HS-27A (cell line): Measurements from ENCODE around the gene GLCE.
A peak's percentile ranks its signal among the peaks of the same experiment; 100 is the strongest.
"Not testable (repeated sequence)": the region's sequence is repeated elsewhere in the genome, so short reads cannot be mapped to it uniquely, and the experiment has no call there.

ENCODE experiments used
- DNase-seq: peaks from one replicate; pipeline ENCODE4 v3.0.0-alpha.2; 2012; ENCODE audit warnings: low read depth, missing footprints

The GLCE gene

DNA sequence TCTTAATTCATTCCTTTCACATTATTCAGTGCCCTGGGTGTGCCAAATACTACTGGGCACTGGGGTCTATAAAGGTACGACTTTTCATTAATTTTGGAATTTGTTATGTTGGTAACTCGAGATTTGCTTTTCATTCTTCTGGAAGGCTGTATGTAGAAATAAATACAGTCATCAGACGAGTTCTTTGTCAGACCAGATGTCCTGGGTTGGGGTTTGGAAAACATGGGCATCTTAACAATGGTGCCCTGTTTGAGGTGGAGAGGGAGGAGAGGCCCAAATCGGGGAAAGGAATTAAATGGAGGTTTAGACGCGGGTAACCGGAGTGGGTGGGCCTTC, 662 bp upstream of the GLCE start:
- no peak for DNase-seq

DNA sequence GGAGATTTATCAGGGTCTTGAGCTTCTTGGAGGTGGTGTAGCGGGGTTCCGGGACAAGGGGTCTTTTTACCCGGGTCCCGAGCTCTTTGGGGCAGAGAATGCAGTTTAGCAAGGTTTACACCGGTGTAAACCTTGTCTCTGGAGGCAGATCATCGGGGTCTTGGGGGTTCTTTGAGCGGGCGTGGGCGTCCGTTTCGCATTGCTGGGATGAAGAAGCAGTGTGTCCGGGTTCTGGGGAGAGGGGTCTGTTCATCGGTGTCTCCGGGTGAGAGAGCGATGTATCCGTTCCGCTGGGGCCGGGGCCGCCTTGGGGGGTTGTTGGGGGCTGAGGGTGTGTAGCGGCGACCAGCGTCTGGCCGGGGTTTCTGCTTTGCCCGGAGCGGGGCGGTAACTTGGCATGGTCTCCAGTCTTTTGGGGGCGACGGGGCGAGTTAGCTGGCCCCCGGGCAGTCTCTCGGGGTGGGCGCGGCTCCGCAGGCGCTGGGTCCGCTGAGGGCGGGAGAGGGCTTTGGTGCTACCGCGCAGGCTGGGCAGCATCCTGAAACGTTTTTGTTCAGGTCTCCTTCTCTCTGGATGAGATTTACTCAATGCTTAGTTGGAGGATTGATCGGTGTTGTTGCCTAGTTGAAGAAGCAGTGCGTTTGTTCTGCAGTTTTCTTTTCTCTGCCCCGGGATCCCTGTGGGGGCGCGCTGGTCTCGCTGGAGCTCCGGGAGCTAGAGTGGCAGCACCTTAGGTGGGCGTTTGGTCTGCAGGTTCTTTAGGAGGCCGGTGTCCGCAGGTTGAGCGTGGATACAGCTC, 843 bp downstream of the GLCE start:
- DNase-seq = no peak

DNA sequence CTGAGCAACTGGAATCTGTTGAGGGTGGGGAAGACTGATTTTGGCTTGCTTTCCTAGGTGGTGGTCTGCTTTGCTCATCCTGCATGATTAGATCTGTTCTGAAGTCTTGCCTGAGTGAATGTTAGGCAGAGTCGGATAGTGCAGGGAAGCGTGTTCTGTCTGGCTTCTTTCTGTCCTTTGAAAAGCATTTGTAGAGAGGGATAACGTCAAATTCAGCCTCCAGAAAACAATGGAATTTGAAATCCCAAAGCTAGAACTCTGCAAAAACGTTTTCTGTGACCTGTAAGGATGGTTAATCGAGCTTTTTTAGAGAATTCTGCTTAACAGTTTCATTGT, 1.4 kb downstream of the GLCE start:
- no peak for DNase-seq

DNA sequence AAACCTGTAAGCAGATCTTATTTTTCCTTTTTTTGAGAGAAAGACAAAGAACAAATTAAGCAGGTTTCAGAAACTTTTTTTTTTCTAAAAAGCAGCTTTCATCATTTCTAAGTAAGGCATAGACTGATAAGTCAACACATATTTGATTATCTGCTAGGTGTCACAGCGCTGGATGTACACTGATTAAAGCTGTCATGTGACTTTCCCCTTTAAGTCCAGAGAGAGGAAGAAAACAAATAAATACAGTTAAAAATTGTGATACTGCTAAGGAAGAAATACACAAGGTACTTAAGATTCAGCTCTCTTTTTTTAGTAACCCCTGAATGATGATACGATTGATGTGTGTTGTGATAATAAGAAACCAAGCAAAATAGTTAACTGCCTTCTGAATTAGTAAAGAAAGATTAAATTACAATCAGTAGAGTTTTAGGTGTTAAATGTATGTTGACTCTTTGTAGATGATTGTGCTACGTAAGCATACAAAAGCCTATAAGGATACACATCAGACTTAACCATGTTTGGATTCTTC, 2.8 kb downstream of the GLCE start:
- DNase-seq = no peak

DNA sequence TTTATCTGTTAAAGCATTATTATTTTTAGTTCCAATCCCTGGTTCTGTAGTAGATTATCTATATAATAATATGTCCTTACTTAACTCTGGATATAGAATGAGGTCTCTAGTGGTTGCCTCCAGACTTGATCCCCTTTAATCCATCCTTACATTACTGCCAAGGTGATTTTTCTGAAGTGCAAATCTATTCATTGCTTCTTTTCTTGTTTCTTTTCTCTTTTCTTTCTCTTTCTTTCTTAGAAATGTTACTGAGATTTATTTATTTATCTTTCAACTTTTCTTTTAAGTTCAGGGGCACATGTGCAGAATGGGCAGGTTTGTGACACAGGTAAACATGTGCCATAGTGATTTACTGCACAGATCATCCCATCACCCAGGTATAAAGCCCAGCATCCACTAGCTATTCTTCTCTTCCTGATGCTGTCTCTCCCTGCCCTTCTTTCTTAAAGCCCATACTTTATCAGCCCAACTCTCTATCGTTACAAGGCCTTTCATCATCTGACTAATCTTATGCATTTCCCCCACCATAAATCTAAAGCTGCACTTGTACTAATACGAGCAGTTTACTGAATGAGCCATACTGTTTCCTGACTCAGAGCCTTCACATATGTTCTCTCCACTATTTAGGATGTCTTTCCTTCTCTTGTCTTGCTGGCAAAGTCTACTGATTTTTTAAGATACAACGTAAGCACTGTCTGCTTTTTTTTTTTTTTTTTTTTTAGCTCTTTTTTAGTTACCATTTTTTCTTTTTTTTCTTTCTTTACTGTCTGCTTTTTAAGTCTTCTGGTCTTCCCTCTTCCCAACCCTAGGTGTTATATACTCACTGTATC, 4.6 kb downstream of the GLCE start:
- no peak for DNase-seq

DNA sequence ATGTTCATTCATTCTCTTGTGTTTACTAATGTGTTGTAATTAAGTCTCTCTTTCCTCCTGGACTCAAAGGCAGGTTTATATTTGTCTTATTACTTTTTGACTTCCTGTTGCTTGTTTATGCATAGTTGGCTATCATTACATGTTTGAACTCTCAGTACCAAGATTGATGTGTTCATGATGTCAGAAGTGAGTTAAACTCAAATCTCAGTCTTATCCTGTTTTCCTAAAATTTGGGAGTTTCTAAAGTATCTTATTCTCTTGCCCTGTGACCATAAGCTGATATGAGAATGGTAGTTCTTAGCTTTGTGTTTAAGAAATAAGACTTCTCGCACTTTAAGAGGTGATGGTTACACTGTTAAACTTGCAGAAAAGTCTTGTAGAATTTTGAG, 5.2 kb downstream of the GLCE start:
- no peak for DNase-seq

DNA sequence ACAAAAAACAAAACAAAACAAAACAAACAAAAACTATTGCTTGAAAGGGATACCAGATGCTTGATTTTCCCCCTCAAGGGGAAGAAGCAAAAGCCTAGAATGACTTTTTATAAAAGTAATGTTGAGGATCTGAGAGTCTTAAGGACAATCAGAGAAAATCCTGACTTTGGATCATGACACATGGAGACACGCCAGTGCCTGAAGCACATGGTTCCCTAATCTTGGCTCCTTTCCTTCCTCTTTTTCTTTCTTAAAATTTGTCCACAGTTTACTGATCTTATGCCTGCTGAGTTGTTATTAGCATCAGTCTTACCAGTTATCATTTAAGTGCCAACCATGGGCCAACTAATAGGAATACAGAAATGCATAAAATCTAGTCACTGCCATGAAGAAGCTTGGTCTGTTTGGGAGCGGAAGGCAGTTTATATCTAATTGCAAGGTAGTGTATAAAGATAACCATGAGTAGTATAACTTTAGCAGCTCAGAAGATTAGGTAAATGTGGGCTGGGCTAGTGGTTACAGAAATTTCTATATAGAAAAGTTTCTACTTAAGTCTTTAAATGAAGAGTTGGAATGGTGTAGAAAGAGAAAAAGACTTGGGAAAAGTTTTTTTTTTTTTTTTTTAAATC, 6.9 kb downstream of the GLCE start:
- DNase-seq = no peak

DNA sequence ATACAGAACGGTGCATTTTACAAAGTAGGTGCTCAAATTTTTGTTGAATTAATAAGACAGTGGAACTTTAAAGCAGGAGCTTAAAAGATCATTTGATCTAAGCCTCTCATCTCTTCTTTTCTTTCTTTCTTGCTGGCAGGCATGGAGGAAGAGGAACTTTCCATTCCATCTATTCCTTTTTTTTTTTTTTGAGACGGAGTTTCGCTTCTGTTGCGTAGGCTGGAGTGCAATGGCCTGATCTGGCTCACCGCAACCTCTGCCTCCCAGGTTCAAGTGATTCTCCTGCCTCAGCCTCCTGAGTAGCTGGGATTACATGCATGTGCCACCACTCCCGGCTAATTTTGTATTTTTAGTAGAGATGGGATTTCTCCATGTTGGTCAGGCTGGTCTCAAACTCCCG, 7.9 kb downstream of the GLCE start:
- not testable (repeated sequence) for DNase-seq

DNA sequence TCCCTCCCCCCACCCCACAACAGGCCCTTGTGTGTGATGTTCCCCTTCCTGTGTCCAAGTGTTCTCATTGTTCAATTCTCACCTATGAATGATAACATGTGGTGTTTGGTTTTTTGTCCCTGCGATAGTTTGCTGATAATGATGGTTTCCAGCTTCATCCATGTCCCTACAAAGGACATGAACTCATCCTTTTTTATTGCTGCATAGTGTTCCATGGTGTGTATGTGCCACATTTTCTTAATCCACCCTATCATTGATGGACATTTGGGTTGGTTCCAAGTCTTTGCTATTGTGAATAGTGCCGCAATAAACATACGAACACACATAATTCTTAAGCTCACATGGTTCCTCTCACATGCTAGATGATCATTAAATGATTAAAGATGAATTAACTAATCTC, 9.1 kb downstream of the GLCE start:
- DNase-seq = not testable (repeated sequence)

DNA sequence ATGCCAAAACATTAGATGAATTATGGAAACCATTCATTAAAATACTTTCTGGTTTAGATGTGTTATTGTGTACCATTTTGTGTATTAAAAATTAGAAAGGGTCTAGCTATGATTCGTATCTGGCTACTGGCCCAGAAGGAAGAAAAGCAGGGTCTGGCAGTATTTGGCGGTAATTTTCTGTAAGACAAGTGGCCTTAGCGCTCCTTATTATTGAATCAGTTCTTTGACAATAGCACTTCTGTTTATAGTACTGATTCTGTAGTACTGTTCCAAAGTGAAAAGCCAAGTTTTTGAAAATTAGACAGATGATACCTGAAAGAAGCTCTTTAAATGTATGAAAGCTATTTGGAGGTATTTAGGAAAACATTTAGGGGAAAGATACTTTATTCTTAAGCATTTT, 10.2 kb downstream of the GLCE start:
- DNase-seq = no peak

DNA sequence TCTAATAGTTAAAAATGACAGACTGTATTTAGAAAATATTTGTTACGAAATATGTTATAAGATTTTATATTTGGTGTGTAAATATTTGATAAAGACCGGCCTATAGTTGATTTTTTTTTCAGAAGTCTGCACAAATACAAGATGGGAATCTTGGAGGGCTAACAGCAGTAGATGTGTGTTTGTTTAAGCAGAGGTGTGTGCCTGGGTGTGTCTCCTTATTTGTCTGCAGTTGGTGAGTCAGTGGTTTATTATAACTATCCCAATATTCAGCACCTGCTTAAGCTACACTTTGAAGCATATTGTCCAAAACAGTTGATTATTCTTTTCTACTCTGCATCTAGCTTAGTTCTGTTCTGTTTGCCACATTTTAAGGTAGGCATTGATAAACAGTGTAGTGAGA, 12.4 kb downstream of the GLCE start:
- DNase-seq = no peak

DNA sequence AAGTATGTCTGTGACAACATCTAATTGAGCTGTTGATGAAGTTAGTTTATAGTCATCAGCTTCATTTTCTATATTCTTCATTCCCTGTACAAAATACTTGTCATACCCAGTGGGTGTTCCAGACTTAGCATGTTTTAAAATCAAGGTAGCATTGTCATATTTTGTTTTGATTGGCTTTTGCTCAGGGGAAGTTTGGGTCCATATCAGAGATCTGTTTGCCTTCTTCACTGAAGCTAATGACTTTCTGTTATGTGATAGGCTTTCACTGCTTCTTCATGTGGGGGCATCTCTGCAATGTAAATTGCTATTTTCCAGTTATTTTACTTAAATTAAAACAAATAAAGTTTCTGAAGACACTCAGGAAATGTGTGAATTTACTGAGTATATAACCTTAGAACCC, 15.1 kb downstream of the GLCE start:
- no peak for DNase-seq

DNA sequence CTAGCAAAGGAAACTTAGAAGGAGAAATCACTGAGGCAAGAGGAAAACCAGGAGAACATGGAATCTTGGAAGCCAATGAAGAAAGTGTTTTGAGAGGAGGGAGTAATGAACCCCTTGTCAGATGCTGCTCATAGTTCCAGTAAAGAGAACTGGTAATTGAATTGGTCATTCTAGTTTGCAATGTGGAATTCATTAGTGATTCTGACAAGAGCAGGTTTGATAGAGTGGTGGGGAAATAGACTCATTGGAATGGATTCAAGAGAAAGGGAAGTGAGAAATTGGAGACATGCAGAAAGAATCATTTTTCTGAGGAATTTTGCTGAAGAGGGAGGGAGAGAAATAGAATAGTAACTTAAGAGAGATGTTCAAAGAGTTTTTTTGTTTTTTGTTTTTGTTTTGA, 21.0 kb downstream of the GLCE start:
- no peak for DNase-seq

DNA sequence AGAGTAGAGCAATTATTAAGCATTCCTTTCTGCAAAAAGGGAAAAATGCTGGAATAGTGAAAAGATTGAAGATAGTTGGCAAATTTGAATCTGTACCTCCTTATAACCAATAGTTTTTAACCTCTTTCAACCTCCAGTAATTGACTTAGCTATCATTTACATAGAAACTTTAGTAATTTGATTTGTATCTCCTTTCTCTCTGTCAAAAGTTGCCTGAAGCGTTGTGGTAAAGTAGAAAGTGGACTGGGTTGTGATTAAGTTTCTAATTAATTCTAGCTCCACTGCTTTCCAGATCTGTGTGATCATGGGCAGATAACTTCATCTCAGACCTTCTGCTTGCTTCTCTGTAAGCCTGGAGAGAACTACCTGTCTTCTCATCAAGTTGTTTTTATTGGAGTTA, 24.8 kb downstream of the GLCE start:
- DNase-seq = no peak

DNA sequence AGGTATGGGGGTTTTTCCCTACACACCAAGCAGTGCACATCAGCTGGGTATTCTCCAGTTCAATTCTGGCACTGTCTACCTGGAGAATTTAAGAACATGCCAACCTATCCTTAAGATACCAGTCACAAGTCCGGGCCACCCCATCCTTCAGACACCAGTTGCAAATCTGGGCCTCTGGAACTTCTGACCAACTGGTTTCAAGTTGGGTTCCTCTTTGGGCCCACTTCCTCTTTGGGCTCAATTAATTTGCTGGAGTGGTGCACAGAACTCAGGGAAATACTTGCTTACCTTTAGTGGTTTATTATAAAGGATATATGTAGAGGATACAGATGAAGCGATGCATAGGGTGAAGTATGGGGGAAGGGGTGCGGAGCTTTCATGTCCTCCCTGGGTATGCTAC, 25.3 kb downstream of the GLCE start:
- no peak for DNase-seq

DNA sequence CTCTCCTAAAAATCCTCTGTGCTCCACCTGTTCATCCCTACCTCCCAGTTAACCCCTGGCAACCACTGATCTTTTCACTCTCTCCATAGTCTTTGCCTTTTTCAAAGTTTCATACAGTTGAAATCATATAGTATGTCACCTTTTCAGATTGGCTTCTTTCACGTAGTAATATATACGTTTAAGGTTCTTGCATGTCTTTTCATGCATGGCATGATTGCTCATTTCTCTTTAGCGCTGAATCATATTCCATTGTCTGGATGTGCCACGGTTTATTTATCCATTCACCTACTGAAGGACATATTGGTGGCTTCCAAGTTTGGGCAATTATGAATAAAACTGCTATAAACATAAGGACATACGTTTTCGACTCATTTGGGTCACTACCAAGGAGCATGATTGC, 28.7 kb downstream of the GLCE start:
- no peak for DNase-seq

DNA sequence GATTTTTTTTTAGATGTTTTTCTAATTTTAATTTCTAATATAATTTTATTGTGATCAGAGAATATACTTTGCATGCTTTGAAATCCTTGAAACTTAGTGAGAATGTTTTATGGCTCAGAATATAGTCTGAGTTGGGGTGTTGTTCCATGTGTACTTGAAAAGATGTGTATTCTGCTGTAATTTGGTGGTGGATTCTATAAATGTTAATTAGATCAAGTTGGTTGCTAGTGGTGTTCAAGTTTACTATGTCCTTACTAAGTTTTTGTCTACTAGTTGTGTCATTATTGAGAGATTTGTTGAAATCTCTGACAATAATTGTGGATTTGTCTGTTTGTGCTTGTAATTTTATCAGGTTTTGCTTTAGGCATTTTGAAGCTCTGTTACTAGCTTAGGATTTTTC, 29.7 kb downstream of the GLCE start:
- no peak for DNase-seq

DNA sequence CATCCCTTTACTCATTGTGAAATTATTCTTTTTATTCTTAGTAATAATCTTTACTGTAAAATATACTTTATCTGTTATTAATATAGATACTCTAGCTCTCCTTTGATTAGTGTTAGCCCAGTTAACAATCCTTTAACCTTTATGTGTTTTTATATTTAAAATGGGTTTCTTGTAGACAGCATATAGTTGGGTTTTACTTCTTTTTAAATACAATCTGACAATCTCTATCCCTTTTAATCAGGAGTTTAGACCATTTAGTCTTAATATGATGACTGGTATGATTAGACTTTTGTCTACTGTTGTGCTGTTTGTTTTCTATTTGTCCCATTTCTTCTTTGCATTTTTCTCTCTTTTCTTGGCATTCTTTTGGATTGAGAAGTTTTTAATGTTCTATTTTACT, 30.1 kb downstream of the GLCE start:
- no peak for DNase-seq

DNA sequence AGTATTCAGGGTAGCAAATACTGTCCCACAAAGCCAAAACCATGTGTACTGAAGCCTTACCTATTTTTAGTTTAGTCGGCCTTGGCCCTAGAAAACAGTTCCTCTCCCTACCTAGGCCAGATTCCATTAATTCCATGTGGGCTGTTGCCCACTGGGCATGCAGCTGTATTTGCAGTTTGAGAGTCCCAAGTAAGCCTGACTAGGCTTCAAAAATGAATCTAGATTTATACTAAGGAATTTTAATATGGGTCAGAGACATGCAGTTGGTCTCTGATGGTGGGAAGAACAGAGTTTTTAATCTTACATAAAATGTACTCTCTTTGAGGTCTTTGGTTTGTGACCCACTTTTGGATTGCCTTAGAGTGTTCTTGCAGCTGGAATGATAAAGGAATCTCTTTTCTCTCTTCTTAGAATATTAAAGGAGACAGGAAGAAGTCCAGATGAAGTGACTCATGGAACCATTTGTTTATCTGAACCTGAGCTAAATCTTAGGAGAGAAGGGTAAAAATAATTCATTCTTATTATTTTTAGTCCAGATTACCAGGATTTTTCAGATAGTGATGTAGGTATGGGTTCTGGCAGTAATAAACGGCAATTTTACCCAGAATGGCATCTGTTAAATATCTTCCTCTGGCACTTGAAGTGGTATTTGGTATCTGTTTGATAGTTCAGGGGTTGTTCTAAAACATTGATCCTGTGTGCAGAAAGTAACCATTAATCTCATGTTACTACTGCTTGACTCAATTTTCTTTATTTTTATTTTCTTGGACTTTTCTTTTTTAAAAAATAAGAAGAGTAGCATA, 33.8 kb downstream of the GLCE start:
- DNase-seq = peak; percentile 9

DNA sequence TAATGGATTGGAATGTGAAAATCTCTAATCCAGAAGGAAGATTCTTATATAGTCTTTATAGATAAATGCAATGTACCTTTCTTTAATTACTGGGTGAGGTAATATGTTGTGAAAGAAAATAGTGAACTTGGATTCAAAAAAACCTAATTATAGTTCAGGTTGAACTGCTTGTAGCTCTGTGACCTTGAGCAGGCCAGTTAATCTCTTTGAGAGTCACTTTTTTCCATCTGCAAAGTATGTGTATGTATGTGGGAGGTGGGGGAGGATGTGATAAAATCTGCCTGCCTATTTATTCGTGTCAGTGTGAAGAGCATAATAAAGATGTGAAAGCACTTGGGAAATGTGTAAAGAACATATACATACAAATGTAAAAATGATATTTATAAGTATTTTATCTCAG, 34.4 kb downstream of the GLCE start:
- no peak for DNase-seq

DNA sequence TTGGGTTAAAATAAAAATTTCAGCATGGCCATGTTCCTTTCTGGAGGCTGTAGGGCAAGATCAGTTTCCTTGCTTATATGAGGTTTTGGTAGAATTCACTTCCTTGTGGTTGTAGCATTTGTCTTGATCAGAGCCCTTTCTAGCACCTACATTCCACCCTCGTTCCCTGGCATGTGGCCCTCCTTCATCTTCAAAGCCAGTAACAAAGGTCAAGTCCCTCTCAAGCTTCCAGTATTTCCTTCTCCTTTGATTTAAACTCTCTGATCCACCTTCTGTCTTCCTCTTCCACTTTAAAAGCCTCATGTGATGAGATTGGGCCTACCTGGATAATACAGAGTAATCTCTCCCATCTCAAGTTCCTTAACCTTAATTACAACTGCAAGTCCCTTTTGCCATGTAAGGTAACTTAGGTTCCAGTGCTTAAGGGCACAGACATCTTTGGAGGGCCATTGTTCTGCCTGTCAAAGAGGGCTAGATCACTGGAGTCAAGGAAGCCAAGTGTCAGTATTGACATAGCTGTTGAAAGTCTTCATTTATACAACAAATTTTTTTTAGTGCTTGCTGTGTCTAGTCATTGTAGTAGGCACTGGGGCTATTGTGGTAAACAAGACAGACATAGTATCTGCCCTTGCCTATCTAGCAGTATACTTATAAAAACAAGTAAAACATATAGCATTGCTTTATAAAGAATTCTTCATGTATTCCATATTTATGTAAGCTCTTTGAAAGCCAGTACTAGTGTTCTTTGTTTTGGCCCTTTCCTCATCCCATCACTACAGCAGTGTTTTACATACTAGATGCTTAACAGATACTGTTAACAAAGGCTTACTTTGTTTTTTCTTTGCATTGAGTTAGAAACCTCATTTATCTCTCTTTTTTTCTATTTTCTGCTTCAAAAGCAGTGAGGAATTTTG, 40.7 kb downstream of the GLCE start:
- no peak for DNase-seq
